22Rv1 (cell line): Measurements from ENCODE around the gene ALG2.

ENCODE experiments used
- CTCF ChIP-seq: fragments of 450-650 bp; IDR thresholded peaks from 2 replicates; pipeline ENCODE4 v1.5.1; 2017; ENCODE audit warnings: mild to moderate bottlenecking
- ZFX ChIP-seq: fragments of 450-650 bp; IDR thresholded peaks from 2 replicates; pipeline ENCODE4 v1.6.1; 2017; ENCODE audit warnings: antibody characterized with exemption, borderline replicate concordance

- TF ChIP-seq CTCF: no peak
- no peak for TF ChIP-seq ZFX
Observed at GRCh38 chr9:99181206-99181605, 40.5 kb downstream of the ALG2 start.
